PFSK-1 (cell line): ENCODE results near the gene INPP5A.

Experiments used
- POLR2AphosphoS5 ChIP-seq: IDR thresholded peaks from 2 replicates; pipeline ENCODE4 v1.6.1; 2012; ENCODE audit warnings: low read depth, mild to moderate bottlenecking, control low read depth, low read length, moderate library complexity
- REST ChIP-seq, 2 experiments: IDR thresholded peaks; 2 replicates each; pipeline versions ENCODE4 v1.6.1 to v1.8.0; 2011 to 2012; ENCODE audit warnings: low read depth in 2 of 2, low read length in 2 of 2, control low read depth in 1 of 2, inconsistent platforms in 1 of 2, mild to moderate bottlenecking in 1 of 2, moderate library complexity in 1 of 2; ENCODE audit not compliant: insufficient read depth in 1 of 2
- TAF1 ChIP-seq: IDR thresholded peaks from 2 replicates; pipeline ENCODE4 v1.6.1; 2012; ENCODE audit warnings: low read length, control low read depth, borderline replicate concordance; ENCODE audit not compliant: insufficient read depth

- no peak for TF ChIP-seq POLR2AphosphoS5
- no peak for TF ChIP-seq REST (IDR thresholded peaks at IDR 0.05; ENCODE audit: insufficient read depth in 1 of 2, low read depth in 2 of 2, low read length in 2 of 2)
- no peak for TF ChIP-seq TAF1
Measured at GRCh38 chr10:132563485-132564248, 26.1 kb downstream of the INPP5A start.
